Stimulated activated naive B cell treated with anti-CD40 and anti-IgM and Interleukin-4, amounts not matched to agents 10 μg/mL and 1 μg/mL and 100 μg/mL, for 72 hours (primary cell): Measurements from ENCODE around the gene CCR7.
A peak's percentile ranks its signal among the peaks of the same experiment; 100 is the strongest.
"Not testable (repeated sequence)": the region's sequence is repeated elsewhere in the genome, so short reads cannot be mapped to it uniquely, and the experiment has no call there.

Experiments
- ATAC-seq, 2 donors: fragments of 150-1000 bp; cut with Tn5 transposase; replicated peaks; 2 replicates each; pipeline ENCODE4 v1.10.0; 2021; ENCODE audit warnings: moderate library complexity in 1 of 2
- DNase-seq: peaks from one replicate; pipeline ENCODE4 v3.0.0; 2021
- H3K27ac Mint-ChIP-seq: one replicate; pipeline ENCODE4 v1.8.0; 2022; ENCODE audit warnings: mild to moderate bottlenecking, mixed read lengths
- H3K27me3 Mint-ChIP-seq, 2 donors: one replicate each; pipeline ENCODE4 v1.8.0; 2022; ENCODE audit warnings: mixed read lengths in 2 of 2
- H3K36me3 Mint-ChIP-seq, 2 donors: one replicate each; pipeline ENCODE4 v1.8.0; 2022; ENCODE audit warnings: mixed read lengths in 2 of 2, mild to moderate bottlenecking in 1 of 2
- H3K4me1 Mint-ChIP-seq, 2 donors: one replicate each; pipeline ENCODE4 v1.8.0; 2022; ENCODE audit warnings: mixed read lengths in 2 of 2, mild to moderate bottlenecking in 1 of 2
- H3K4me3 Mint-ChIP-seq, 2 donors: one replicate each; pipeline ENCODE4 v1.8.0; 2022; ENCODE audit warnings: mild to moderate bottlenecking in 2 of 2, mixed read lengths in 2 of 2, moderate library complexity in 1 of 2
- H3K9me3 Mint-ChIP-seq, 2 donors: one replicate each; pipeline ENCODE4 v1.8.0; 2022; ENCODE audit warnings: mixed read lengths in 2 of 2, mild to moderate bottlenecking in 1 of 2

Gene CCR7

GRCh38 chr17:40602445-40603443 lies 37.5 kb upstream of the CCR7 start:
- Mint-ChIP-seq H3K27ac (peak overlapping the region; percentile 97), H3K36me3 (peaks cover 0 to 1% of the 10 kb centered on the region in 2 donors), H3K4me3 (peak overlapping the region; percentile 61 to 67), H3K9me3 (no peaks in the 10 kb centered on the region), H3K4me1 (peaks cover 61 to 84% of the 10 kb centered on the region in 2 donors), H3K27me3 (no peaks in the 10 kb centered on the region)
- ATAC-seq (peak; percentile 23 to 29), DNase-seq (peak; percentile 75)

DNA sequence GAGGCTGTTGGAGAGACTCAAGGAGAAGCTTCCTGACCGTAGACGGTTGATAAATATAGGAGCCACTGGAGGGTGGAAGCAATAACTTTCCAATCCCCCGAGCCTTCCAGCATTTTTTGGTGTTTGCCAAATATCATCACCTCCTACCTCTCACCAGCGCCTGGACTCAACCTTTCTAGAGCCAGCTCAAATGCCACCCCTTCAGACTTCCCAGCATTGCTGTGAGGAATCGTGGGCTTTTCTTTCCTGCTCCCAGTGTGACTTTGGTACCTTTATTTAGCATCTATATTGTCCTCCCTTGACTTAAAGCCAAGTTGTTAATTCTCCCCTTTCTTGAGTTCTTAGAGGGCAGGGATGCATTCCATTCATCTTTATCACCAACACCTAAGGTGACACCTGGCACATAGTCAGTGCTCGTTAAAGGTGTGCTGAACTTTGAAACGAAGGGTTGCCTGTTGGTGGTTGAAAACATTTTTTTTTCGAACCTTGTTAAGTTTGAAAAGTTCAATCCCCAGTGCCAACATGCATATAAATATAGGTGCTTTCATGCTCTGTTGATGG lies 35.3 kb upstream of the CCR7 start:
- Mint-ChIP-seq H3K4me3 (no peak overlapping the region), H3K27me3 (no peaks in the 10 kb centered on the region), H3K27ac (peak overlapping the region; percentile 97), H3K9me3 (peaks cover 5 to 7% of the 10 kb centered on the region in 2 donors), H3K4me1 (peaks cover 68 to 96% of the 10 kb centered on the region in 2 donors), H3K36me3 (peaks cover 6 to 10% of the 10 kb centered on the region in 2 donors)
- no peak for ATAC-seq
- DNase-seq, result no peak

GRCh38 chr17:40599468-40599763 lies 34.1 kb upstream of the CCR7 start:
- H3K27me3 Mint-ChIP-seq, result no peaks in the 10 kb centered on the region
- peaks cover 6 to 10% of the 10 kb centered on the region in 2 donors for H3K36me3 Mint-ChIP-seq
- DNase-seq (no peak), ATAC-seq (peak; percentile 2 to 9)
- H3K27ac Mint-ChIP-seq, result peak overlapping the region; percentile 97
- H3K4me1 Mint-ChIP-seq, result peaks cover 68 to 93% of the 10 kb centered on the region in 2 donors
- peaks cover 7 to 10% of the 10 kb centered on the region in 2 donors for H3K9me3 Mint-ChIP-seq
- H3K4me3 Mint-ChIP-seq, result peak overlapping the region; percentile 25 to 26

GRCh38 chr17:40598619-40599467 lies 33.6 kb upstream of the CCR7 start:
- peaks cover 6 to 10% of the 10 kb centered on the region in 2 donors for H3K36me3 Mint-ChIP-seq
- peaks cover 7 to 10% of the 10 kb centered on the region in 2 donors for H3K9me3 Mint-ChIP-seq
- H3K4me3 Mint-ChIP-seq, result peak overlapping the region; percentile 26 to 73
- ATAC-seq (peak; percentile 53 to 70), DNase-seq (peak; percentile 94)
- peak overlapping the region; percentile 97 for H3K27ac Mint-ChIP-seq
- H3K4me1 Mint-ChIP-seq, result peaks cover 66 to 87% of the 10 kb centered on the region in 2 donors
- H3K27me3 Mint-ChIP-seq, result no peaks in the 10 kb centered on the region

DNA sequence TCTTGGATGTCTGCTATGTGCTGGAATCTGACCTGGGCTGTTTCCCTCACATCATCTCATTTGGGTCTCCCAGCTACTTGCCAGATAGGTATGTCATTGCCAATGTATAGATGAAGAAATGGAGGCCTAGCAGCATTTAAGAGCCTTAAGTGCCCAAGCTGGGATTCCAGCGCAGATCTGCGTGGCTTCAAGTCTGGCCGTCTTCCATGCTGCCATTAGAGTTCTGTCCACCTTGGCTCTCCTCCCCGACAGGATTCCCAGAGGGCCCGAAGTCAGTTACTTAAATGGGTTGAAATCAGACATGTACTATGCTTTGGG lies 33.0 kb upstream of the CCR7 start:
- DNase-seq (no peak), ATAC-seq (no peak)
- H3K4me3 Mint-ChIP-seq, result peak overlapping the region; percentile 26 to 73
- H3K36me3 Mint-ChIP-seq, result peaks cover 6 to 10% of the 10 kb centered on the region in 2 donors
- H3K27ac Mint-ChIP-seq, result peak overlapping the region; percentile 97
- no peaks in the 10 kb centered on the region for H3K27me3 Mint-ChIP-seq
- H3K4me1 Mint-ChIP-seq, result peaks cover 67 to 81% of the 10 kb centered on the region in 2 donors
- H3K9me3 Mint-ChIP-seq, result peaks cover 7 to 10% of the 10 kb centered on the region in 2 donors

- DNase-seq (no peak), ATAC-seq (peak; percentile 10)
- Mint-ChIP-seq H3K27ac (peak overlapping the region; percentile 97), H3K9me3 (peaks cover 7 to 10% of the 10 kb centered on the region in 2 donors), H3K27me3 (no peaks in the 10 kb centered on the region), H3K4me1 (peaks cover 63 to 76% of the 10 kb centered on the region in 2 donors), H3K4me3 (peak overlapping the region; percentile 26 to 73), H3K36me3 (peaks cover 6 to 10% of the 10 kb centered on the region in 2 donors)
Measured at GRCh38 chr17:40597556-40598300, 32.5 kb upstream of the CCR7 start.

GRCh38 chr17:40597156-40597555 lies 31.9 kb upstream of the CCR7 start:
- peaks cover 6 to 10% of the 10 kb centered on the region in 2 donors for H3K36me3 Mint-ChIP-seq
- peak overlapping the region; percentile 97 for H3K27ac Mint-ChIP-seq
- H3K27me3 Mint-ChIP-seq, result no peaks in the 10 kb centered on the region
- peak overlapping the region in 1 of 2 donors; percentile 53 for H3K4me3 Mint-ChIP-seq
- H3K4me1 Mint-ChIP-seq, result peaks cover 60 to 70% of the 10 kb centered on the region in 2 donors
- peaks cover 7 to 10% of the 10 kb centered on the region in 2 donors for H3K9me3 Mint-ChIP-seq
- ATAC-seq (no peak), DNase-seq (no peak)

DNA sequence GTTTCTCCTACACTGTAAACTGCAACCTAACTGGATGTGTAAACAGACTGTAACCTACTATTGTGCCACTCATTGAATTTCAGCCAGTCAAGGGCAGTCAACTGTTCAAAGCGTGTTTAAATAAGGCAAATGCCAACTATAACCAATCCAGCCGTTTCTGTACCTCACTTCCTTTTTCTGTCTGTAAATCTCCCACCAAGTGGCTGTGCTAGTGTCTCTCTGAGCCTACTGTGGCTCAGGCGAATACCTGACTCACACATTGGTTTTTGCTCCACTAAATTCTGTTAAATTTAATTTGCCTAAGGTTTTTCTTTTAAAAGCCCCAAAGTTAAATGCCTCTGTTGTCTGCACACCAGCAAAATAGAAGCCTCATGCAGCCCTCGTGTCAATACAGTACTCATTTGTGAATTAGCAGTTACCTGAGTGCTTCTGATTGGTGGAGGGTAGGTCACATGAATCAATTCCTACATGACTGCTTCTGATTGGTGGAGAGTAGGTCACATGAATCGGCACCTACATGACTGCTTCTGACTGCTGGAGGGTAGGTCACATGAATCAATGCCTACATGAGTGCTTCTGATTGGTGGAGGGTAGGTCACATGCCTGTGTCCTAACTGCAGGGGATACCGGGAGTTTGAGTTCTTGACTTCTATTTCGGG lies 31.1 kb upstream of the CCR7 start:
- ATAC-seq, result peak; percentile 58 to 66
- DNase-seq, result peak; percentile 68
- Mint-ChIP-seq H3K36me3 (peaks cover 6 to 10% of the 10 kb centered on the region in 2 donors), H3K9me3 (peaks cover 7 to 10% of the 10 kb centered on the region in 2 donors), H3K27ac (peak overlapping the region; percentile 97), H3K4me1 (peaks cover 55 to 64% of the 10 kb centered on the region in 2 donors), H3K4me3 (peak overlapping the region; percentile 64 to 70), H3K27me3 (no peaks in the 10 kb centered on the region)

GRCh38 chr17:40590742-40591141 lies 25.5 kb upstream of the CCR7 start:
- peaks cover 18 to 22% of the 10 kb centered on the region in 2 donors for H3K36me3 Mint-ChIP-seq
- no peak overlapping the region for H3K27ac Mint-ChIP-seq
- H3K4me3 Mint-ChIP-seq, result no peak overlapping the region
- H3K27me3 Mint-ChIP-seq, result no peaks in the 10 kb centered on the region
- H3K9me3 Mint-ChIP-seq, result peaks cover 14 to 17% of the 10 kb centered on the region in 2 donors
- DNase-seq, result no peak
- no peak for ATAC-seq
- H3K4me1 Mint-ChIP-seq, result peaks cover 56 to 66% of the 10 kb centered on the region in 2 donors

- Mint-ChIP-seq H3K4me1 (peaks cover 53 to 76% of the 10 kb centered on the region in 2 donors), H3K27me3 (no peaks in the 10 kb centered on the region), H3K36me3 (peaks cover 27 to 36% of the 10 kb centered on the region in 2 donors), H3K27ac (peak overlapping the region; percentile 17), H3K4me3 (no peak overlapping the region), H3K9me3 (peaks cover 19 to 22% of the 10 kb centered on the region in 2 donors)
- DNase-seq (no peak), ATAC-seq (no peak)
Measured at GRCh38 chr17:40588552-40588951, 23.3 kb upstream of the CCR7 start.

GRCh38 chr17:40586264-40586663 lies 21.0 kb upstream of the CCR7 start:
- peak overlapping the region; percentile 81 for H3K27ac Mint-ChIP-seq
- peaks cover 19 to 23% of the 10 kb centered on the region in 2 donors for H3K9me3 Mint-ChIP-seq
- H3K27me3 Mint-ChIP-seq, ATAC-seq, DNase-seq: not testable (repeated sequence)
- H3K36me3 Mint-ChIP-seq, result peaks cover 27 to 36% of the 10 kb centered on the region in 2 donors
- H3K4me3 Mint-ChIP-seq, result peak overlapping the region; percentile 42 to 72
- H3K4me1 Mint-ChIP-seq, result peaks cover 65 to 96% of the 10 kb centered on the region in 2 donors

DNA sequence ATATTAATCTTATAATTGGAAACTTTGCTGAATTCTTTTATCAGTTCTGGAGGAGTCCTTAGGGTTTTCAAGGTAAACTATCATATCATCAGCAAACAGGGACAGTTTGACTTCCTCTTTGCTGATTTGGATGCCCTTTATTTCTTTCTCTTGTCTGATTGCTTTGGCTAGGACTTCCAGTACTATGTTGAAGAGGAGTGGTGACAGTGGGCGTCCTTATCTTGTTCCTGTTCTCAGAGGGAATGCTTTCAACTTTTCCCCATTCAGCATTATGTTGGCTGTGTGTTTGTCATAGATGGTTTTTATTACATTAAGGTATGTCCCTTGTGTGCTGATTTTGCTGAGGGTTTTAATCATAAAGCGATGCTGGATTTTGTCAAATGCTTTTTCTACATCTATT lies 19.7 kb upstream of the CCR7 start:
- peaks cover 66 to 96% of the 10 kb centered on the region in 2 donors for H3K4me1 Mint-ChIP-seq
- H3K9me3 Mint-ChIP-seq, result peaks cover 19 to 23% of the 10 kb centered on the region in 2 donors
- H3K27me3 Mint-ChIP-seq, ATAC-seq, DNase-seq, H3K4me3 Mint-ChIP-seq: not testable (repeated sequence)
- H3K27ac Mint-ChIP-seq, result peak overlapping the region; percentile 72
- H3K36me3 Mint-ChIP-seq, result peaks cover 28 to 36% of the 10 kb centered on the region in 2 donors
